NCI-H524 treated with DMSO at 0.1 percent for 48 hours (cell line): ENCODE measurements around the gene ZSWIM4.
A peak's percentile ranks its signal among the peaks of the same experiment; 100 is the strongest.
"Not testable (repeated sequence)": the region's sequence is repeated elsewhere in the genome, so short reads cannot be mapped to it uniquely, and the experiment has no call there.

Source experiments
- DNase-seq: peaks from one replicate; lab custom pipeline; 2025; lab: John Stamatoyannopoulos, UW

The ZSWIM4 gene

GRCh38 chr19:13850910-13851733, 55.9 kb downstream of the ZSWIM4 start:
- no peak for DNase-seq

GRCh38 chr19:13851734-13852114, 56.5 kb downstream of the ZSWIM4 start:
- not testable (repeated sequence) for DNase-seq

GRCh38 chr19:13852171-13852707, 57.0 kb downstream of the ZSWIM4 start:
- DNase-seq, result not testable (repeated sequence)

- no peak for DNase-seq
Measured at GRCh38 chr19:13856497-13856896, 61.3 kb downstream of the ZSWIM4 start.

- DNase-seq, result peak; percentile 27
Measured at GRCh38 chr19:13859361-13859880, 64.2 kb downstream of the ZSWIM4 start.

GRCh38 chr19:13860679-13861391, 65.6 kb downstream of the ZSWIM4 start:
- no peak for DNase-seq

DNA sequence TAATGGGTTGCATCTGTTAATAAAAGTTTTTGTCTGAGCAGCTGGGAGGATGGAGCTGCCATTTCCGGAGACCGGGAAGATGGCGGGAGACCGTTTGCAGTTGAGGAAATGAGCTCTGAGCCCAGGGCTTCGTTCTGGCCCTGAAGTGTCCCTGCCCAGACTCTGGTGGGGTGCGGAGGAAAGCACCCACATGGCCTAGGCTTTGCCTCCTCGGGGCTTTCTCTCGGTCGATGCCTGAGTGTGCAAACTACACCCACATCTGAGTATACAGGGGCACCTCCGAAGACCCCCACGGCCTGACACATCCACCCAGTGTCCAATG, 66.1 kb downstream of the ZSWIM4 start:
- DNase-seq, result no peak

- peak; percentile 37 for DNase-seq
Measured at GRCh38 chr19:13861714-13862531, 66.7 kb downstream of the ZSWIM4 start.

- no peak for DNase-seq
Measured at GRCh38 chr19:13864046-13864666, 68.9 kb downstream of the ZSWIM4 start.

- no peak for DNase-seq
Measured at GRCh38 chr19:13864667-13865570, 69.7 kb downstream of the ZSWIM4 start.

GRCh38 chr19:13865571-13866462, 70.6 kb downstream of the ZSWIM4 start:
- DNase-seq, result no peak

GRCh38 chr19:13866463-13867046, 71.3 kb downstream of the ZSWIM4 start:
- no peak for DNase-seq

- no peak for DNase-seq
Measured at GRCh38 chr19:13868663-13869062, 73.4 kb downstream of the ZSWIM4 start.

DNA sequence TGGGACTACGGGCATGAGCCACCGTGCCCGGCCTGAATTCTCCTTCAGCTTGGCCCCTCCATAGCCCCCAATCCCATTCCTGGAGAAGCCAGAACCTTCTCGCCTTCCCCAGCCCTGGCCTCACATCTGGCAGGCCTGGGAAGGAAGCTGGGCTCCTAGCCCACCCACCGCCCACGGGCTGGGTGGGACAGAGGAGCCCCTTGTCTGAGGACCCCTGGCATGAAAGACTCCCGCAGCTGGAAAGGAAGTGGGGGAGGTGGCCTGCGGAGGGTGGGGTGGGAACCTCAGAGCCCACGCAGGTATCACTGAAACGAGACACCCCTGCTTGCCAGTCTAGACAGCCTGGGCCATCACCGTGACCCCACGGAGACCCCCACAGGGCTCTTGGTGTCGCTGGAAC, 74.0 kb downstream of the ZSWIM4 start:
- no peak for DNase-seq

DNA sequence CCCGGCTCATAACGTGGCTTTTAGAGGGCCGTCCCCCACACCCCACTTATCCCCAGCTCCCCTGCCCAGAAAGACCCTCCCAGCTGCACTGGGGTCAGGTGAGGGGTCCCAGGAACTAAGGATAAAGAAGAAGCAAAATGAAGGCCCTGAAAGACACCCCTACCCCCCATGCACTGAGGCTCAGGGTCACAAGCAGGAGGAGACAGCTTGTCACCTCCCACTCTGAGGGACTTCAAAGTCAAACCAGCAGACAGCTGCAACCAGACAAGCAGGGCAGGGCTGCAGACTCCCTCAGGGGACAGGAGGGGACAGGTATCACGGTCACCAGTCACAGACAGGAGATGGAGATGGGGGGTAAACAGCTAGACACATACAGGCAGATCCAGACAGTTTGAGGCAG, 75.6 kb downstream of the ZSWIM4 start:
- DNase-seq, result no peak

GRCh38 chr19:13872339-13872694, 77.1 kb downstream of the ZSWIM4 start:
- DNase-seq, result no peak

DNA sequence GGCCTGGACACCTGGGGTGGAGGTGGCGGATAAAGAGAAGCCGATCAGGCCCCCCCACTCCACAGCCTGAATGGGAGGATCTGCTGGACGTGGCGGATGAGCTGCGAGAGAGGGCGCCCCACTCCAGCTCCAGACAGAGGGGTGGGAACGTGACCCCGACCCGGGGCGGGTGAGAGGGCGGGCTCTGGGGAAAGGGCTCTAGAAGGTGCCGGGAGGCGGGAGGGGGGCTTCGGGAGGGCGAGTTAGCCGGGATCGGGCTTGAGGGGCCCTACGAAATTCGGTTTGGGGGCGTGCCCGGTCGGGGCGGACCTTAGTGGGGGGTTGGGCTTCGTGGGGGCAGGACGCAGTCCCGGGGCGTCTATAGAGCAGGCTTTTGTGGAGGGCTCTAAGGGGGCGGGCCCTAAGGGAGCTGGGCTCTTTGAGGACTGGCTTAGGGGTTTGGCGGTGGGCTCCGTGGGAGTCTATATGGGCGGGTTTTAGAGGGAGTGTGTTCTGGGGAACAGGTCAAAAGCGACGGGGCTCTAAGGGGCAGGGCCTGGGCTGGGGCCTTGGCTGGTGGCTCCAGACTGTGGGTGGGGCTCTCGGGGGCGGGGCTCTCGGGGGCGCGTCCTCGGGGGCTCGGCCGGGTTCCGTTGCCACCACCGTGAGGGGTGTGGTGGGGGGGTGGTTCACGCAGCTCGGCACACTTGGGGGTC, 77.6 kb downstream of the ZSWIM4 start:
- DNase-seq, result no peak

DNA sequence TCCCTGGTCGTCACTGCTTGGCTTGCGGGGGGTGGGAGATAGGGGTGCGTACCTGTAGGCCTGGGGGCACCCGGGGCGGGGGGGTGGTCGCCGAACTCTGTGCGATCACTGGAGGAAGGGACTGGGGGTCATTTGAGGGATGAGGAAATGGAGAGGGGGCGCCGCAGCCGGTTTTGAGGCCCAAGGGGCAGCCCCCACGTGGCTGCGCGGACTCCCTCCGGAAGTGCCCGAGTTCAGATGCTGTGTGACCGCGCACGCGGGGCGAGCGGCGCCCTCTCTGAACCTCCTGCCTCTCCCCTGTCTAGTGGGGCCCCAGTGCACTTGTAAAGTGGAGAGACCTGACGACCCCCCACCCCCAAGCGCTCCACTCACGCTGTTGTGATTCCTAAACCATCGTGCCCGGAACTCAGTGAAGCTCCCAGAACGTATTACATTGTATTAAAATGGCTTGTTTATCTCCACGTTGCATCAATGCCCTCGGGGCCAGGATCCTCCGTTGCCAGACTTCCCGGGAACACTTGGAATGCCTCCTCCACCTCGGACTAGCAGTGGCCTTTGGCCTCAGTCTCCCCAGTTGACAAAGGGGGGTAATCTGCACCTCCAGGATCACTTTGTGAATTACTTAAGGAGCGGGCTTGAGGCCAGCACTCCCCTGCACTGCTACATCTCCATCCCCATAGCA, 78.7 kb downstream of the ZSWIM4 start:
- DNase-seq, result no peak
